Esophagus squamous epithelium (tissue), 4 donors: ENCODE measurements around the gene SHC4.

Experiments
- CTCF ChIP-seq, 6 experiments: fragments of 450-650 bp in 4 of 6; fragments of 200-600 bp in 2 of 6; sonication (generic) in 2 of 6; IDR thresholded peaks; one replicate each; pipeline ENCODE4 v1.5.1; 2016 to 2019; ENCODE audit warnings: antibody characterized with exemption in 6 of 6, mild to moderate bottlenecking in 4 of 6, moderate library complexity in 4 of 6
- POLR2A ChIP-seq, 4 donors: fragments of 450-650 bp; IDR thresholded peaks; one replicate each; pipeline ENCODE4 v1.6.1; 2017; ENCODE audit warnings: antibody characterized with exemption in 4 of 4, mild to moderate bottlenecking in 4 of 4, moderate library complexity in 3 of 4

GRCh38 chr15:48811325-48811958 lies 152.3 kb downstream of the SHC4 start:
- TF ChIP-seq POLR2A (IDR thresholded peaks at IDR 0.05) (no peak), CTCF (IDR thresholded peaks at IDR 0.05) (no peak)
